NCI-H2227 (cell line): Measurements from ENCODE around the gene XPR1.

Experiments
- DNase-seq: peaks from one replicate; lab custom pipeline; 2025; ENCODE audit not compliant: unreplicated experiment; lab: John Stamatoyannopoulos, UW

XPR1 gene

DNA sequence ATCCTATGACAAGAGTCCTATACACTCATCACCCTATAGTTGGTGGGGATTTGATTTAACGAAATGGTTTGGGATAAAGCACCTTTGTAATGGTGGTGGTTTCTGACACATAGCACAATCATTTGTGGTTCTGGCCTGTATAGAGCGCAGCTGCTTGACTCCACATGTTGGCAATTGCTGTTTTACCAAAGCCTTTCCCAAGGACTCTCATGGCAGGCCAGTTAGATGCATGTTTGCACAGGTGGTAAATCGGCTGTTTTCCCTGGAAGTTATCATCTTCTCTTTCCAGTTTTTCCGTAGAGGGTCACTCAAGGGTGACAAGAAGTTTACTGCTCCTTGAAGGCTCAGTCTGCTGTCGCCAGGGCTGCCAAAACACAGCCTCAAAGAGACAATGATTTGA is 17.1 kb upstream of the XPR1 start:
- peak; percentile 29 for DNase-seq

DNA sequence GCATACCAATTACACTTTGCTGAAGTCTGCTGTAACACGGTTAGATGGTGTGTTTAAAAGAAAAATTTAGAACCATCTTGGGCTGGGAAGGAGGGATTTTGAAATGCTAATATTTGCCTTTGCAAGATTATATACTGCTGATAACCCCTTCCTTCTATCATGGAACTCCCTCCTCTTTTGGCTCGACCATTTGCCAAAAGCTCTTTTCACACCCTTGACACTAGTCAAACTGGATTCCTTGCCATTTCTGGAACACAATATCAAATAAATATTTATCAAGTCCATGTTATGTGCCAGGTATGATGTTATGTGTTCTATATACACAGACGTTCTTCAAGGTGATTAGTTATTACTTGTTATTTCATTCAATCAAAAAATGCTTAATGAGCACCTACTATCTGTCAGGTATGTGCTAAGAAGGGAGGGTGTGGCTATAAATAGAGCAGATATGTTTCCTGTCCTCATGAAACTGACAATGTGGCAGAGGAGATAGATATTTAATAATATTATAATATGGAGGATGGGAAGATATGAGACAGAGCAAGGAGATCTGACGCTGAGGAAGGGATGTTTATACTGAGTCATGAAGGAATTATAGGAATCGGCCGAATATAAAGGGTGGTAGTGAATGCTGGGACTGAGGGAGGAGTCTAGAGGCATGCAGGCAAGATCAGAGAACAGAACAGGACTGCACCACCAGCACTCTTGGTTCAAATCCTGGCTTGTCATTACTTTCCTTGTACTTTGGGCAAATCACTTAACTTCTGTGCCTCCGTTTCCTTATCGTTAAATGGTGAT is 16.1 kb upstream of the XPR1 start:
- DNase-seq: no peak

DNA sequence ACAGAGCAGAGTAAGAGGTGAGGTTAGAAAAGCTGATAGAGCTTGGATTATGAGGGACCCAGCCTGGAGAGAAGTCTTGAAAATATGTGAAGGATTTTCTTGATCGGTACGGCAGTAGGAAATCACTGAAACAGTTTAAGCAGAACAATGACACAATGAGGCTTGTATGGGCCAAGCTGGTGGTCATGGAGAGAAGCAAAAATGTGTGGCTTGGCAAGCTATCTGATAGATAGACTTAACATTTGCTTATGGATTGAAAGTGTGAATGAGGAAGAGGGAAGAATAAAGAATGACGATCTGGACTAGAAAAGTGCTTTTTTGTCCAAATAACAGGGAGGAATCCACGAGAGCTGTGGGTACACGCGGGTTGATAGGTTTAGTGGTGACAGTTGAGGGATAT is 15.4 kb upstream of the XPR1 start:
- no peak for DNase-seq

DNA sequence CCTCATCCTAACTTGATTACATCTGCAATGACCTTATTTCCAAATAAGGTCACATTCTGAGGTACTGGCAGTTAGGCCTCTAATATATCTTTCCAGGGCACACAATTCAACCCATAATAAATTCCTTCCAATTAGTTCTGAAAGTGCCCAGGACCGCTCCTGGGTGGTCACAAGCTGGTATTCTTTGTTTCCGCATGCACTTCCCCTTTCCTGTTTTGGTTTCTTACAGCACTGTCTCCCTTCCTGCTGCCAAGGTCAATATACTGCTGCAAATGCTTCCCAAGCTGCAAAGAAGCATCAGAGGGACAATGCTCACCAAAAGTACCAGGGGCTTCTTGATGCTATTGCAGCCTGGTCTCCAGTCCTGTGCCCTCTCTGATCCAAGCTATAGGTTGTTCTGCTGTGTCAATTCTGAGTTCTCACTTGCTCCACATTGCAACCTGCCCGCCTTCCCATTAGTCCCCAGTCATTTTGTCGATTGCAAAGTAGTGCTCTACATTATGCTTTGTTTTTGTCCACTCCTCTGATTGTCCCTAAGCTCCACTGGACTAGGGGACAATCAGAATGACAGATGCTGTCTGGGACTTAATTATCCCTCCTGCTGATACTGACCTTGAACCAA is 13.9 kb upstream of the XPR1 start:
- DNase-seq: peak; percentile 32

DNA sequence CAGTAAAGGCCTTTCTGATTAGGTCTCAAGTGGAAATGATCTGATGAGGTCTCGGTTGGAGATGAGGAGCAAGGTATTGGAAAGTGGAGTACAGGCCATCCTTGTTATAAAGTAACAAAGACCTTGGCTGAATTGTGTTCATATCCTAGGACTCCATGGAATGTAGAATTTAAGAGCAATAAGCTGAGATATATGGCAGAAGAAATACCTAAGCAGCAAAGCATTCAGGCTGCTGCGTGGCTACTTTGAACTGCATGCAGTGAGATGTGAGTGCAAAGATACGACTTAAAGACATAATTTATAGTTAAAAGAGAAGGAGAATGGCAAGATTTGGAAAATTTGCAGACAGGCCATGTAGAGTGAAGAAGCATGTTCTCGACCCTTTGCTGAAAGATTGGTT is 11.2 kb upstream of the XPR1 start:
- DNase-seq: no peak

DNA sequence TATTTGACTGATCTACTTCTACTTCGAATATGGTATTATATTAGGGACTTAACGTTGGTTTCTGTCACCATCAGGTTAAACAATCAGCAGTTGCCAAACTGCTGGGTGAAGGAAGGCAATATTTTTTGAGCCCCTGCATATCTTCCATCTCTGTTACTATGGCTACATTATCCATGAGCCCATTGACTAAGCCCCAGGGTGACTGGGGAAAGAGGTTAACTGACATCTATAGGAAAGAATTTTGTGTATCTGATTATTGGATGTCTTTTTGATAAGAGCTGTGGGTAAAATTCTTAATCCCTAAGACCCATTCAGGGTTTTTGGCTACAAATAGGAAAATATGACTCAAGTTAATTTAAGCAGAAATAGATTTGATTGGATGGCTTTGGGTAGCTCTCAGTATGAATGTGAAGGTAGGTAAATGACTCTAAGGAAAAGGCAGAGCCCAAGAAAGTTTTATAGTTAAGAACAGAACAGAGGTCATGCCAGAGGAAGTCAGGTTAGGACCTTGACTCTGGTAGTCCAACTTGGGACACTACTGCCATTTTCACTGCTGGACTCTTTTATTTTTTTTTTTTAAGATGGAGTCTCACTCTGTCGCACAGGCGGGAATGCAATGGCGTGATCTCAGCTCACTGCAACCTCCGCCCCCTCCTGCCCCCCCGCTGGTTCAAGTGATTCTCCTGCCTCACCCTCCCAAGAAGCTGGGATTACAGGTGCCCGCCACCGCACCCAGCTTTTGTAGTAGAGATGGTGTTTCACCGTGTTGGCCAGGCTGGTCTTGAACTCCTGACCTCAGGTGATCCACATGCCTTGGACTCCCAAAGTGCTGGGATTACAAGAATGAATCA is 8.9 kb upstream of the XPR1 start:
- DNase-seq: no peak

DNA sequence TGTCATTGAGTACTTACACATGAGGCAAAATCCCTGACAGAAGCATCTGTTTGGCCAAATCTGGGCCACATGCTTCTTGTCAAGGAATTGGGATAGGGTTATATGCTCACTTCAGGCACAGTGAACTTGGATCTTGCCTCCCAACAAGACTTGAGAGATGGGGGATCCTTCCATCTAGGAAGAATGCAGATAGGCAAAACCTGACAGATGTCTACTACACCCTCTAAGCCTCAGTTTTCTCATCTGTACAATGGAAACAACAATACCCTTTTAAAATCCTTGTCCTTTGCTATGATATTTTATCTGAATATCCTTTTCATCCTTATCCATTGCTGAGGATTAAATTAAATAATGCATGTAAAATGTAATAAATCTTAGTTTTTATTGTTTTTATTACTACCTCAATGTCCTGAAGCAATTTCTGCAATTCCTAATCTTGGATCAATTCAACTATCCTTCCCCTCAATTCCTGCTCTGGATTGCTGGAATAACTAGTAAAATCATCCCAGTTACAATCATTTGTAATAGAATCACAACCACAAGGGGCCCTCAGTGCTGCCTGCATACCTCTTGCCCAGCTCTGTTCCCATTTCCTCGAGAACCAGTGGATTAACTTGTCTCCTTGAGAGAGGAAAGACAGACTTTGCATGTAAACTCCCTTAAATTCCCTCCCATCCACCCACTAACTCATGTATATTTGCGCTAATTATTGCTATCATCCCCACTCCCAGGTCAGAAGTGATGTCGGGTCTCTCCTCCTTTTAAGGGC is 8.1 kb upstream of the XPR1 start:
- DNase-seq: peak; percentile 36

DNA sequence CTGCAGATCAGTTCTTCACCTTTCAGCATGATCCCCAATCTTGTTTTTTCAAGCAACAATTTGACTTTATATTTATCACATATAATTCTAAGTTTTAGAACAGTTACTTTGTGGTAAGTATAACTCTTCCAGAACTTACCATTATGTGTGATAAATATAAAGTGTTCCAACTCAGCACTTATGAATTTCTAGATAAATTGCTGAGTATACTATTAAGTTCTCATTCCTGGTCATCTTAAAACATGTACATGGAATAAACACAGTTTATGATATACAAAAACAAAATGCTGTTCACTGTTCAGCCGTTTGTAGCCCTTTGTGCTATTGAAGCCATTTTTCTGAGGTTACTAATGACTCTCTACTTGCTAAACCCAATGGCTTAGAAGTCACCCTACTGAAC is 5.1 kb upstream of the XPR1 start:
- DNase-seq: no peak

DNA sequence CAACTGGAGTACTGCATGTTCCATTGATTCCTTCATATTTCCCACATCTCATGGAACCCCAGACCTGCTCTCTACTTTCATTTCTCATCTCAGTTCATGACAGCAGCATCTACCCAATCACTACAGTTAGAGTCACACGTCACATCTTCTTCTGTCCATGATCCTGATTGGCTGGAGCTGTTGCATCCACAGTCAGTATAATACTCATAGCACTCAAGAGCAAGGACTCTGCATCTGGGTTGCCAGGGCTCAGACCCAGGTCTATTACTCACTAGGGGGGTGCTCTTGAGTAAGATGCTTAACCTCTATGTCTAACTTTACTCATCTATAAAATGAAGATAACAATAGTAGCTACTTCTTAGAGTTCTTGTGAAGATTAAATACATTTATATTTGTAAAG is 4.4 kb upstream of the XPR1 start:
- DNase-seq: peak; percentile 23

DNA sequence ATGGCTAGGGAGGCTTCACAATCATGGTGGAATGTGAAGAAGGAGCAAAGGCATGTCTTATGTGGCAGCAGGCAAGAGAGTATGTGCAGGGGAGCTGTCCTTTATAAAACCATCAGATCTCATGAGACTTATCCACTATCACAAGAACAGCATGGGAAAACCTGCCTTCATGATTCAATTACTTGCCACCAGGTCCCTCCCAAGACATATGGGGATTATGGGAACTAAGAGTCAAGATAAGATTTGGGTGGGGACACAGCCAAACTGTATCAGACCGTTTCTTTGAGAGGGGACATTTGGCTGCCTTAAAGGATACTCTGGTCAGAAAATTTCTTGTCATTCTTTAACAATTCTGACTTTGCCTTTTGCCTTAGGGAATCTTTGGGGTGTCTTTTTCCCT is 3.2 kb upstream of the XPR1 start:
- DNase-seq: no peak

DNA sequence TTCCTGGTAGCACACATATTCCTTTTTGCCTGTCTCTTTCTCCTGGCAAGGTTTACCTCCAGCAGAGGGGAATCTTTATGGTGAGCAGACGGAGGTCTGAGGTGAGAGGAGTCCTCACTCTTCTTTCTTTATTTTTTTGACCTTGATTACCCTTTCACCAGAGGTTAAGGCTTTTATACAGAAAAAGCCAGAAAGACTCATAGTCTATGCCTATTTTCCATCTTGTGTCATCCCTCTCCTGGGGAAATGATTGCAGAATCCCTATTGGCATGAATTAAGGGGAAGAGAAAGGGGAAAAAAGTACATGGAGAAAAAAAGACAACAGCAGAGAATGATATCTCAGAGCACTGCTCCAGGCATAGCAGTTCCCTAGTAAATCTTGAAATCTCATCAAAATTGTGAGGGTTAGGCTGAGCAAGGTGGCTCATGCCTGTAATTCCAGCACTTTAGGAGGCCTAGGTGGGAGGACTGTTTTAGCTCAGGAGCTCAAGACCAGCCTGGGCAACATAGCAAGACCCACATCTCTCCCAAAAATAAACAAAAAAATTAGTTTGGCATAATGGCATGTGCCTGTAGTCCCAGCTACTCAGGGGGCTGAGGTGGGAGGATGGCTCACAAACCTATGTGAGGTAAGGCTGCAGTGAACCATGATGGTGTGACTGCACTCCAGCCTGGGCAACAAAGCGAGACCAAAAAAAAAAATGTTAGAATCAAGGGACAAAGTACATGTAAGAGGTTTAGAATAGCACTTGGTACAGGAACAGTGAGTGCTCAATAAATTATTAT is 1.2 kb upstream of the XPR1 start:
- no peak for DNase-seq

DNA sequence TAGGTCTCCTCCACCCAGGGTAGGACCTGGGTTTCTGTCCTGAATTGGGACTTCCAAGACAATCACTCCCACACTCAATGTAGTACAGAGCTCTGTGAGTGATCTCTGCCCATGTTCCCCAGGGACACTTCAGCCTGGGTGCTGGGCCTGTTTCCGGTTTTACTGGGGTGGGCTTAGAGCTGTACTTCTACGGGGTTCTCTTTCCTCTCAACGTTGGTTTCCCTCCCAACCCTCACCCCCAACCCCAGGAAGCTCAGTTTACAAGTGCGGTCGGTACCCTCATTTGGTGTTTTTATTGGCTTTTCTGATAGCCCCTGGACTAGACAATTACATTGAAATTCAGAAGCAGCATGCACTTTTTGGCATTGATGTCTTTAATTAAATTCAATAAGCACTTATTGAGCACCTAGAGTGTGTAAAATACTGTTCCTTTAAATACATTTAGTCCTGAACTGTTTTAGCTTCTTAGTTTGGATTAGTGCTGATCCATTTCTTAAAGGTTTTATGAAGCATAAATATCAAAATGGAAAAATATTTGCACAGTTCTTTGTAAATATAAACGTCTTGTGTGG is 542 bp upstream of the XPR1 start:
- DNase-seq: no peak

DNA sequence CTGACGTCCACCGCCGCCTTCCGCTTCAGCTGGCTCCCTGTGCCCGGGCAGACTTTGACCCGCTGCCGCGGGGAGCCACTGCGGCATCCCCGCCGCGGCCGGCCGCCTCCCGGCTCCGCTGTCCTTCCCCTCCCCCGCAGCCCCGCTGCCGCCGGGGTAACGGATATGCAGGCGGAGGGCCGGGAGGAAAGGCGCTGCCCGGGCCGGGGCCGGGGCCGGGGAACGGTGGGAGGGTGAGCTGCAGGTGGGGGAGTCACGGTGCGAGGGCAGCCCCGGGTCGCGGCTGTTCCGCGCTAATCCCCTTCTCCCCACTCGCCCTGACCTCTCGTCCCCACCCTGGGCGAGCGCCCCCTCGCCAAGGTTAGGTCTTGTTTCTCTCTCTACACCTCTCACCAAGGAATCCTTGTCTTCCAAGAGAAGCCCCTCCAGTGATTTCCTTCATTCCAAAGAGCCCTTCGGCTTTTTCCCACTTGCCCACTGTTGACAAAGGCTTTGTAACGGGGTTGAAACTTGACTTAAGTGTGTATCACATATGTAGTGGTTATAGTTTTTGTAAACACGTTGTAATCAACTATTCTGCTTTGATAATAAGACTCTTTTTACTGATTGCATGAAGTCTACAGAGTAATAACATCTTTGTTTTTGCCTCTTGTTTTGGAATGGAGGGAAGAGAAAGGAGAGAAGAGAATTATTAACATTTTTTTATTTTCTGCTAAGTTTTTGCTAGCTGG is 669 bp downstream of the XPR1 start:
- DNase-seq: peak; percentile 79

DNA sequence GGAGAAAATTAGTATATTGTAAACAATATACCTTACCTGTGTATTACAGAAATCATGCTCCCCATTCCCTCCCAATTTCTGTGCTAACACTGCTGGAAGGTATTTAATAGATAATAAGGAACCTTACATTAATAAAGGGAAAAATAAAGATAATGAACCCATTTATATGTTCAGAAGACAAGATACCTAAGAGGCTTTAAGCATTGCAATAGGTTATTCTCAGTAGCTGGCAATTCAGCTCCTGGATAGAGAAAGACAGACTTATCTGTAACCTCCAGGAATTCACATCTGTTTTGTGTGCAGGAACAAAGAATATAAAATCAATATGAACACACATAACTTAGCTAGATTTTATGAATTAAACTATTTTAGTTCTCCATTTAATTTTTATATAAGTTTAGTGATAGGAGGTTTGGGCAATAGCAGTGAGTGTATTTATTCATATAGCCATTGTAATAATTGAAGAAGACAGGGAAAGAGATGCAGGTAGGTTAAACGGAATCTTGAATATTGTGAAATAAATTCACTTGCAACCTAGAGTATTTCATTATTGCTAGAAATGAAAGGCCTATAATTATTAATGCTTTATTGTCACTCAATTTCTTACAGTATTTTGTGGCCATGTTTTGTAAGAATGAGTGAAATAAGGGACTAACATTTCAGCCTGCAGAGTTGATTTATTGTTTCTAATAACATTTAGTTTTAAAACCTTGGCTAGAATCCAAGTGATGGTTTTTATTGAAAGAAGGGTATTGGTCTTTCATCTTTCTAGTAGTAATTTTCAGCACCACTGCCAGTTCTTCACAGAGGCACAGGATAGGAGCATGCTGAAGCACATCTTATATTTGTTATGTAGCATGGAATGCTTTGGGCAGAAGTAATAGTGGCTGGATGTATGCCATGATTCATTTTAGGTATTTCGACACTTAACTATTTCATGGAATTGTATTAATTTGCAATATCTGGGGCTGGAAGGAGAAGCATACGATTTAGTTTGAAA is 1.5 kb downstream of the XPR1 start:
- DNase-seq: peak; percentile 29

DNA sequence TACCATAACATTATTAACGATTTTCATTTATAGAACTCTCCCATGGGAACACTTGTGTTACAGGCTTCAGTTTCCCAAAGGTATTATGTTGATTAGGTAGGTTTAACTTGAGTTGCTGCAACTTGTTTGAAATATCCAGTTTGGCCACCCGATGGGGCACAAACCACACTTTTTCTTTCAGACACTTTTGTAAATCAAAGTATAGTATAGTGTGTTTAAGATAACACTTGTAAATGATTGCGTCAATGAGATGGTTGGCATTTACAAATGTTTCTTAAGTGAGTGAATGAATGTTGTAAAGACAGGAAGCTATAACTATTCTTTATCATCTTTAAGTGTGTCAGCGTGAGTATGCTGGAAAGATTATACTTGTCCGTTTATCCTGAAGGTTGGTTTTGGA is 4.3 kb downstream of the XPR1 start:
- peak; percentile 25 for DNase-seq

DNA sequence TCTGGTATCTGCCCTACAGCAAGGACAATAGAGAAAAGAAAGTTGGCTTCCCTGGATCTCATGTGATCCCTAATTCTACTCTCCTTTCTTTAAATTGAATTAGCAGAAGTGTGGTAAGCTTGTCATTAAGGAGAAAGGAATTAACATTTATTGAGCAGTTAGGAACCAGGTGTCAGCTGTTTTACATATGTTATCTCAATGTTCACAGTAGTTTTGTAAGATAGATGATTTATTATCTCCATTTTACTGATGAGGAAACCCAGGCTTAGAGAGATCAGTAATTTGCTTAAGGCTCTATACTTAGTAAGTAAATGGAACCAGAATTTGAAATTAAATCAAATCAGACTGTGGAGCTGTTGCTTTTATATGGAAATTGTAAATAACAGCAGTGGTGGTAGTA is 8.0 kb downstream of the XPR1 start:
- no peak for DNase-seq

DNA sequence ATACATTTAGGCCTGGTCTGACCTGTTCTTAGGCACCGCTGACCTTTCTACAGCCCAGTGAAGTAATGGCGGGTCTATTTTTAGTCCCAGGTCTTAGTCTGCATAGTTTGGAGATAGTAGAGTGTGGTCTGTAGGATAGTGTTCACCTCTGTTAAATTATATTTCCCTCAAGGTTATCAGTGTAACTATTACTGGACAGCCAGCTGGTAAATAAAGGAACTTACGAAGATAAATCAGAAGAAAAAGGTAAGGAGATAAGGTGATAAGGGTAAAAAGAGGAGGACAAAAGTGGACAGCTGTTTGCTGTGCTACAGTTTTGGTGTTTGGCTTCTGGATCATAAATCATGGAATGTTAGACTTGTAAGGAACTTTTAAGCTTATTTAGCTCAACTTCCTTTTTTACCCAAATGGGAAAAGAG is 8.7 kb downstream of the XPR1 start:
- no peak for DNase-seq

DNA sequence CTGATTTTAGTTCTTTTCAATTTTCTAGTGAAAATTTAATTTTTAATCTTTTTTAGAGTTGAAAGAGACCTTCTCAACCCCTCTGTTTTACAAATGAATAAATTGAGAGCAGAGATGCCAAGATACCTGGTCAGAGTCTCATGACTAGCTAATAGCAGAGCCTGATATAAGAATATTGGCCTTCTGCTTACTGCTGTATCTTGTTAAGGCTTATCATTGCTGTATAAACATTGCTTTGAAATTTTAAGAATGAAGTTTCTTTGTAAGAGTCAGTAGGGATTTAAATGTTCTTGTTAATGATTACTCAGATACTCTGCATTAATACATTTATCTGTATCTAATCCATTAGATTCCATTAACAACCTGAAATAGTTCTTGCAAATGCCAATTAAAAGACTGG is 9.8 kb downstream of the XPR1 start:
- DNase-seq: no peak
